ENCODE results near the gene GNB1. TPM values are rescaled to one million over a fixed set of nuclear protein-coding genes. Genes with fewer than 3 reads are reported as not detected.

Gene GNB1
- polyA plus RNA-seq, 1 of the 3 experiments (the other 2 are of a cell fraction), result 355 TPM

DNA sequence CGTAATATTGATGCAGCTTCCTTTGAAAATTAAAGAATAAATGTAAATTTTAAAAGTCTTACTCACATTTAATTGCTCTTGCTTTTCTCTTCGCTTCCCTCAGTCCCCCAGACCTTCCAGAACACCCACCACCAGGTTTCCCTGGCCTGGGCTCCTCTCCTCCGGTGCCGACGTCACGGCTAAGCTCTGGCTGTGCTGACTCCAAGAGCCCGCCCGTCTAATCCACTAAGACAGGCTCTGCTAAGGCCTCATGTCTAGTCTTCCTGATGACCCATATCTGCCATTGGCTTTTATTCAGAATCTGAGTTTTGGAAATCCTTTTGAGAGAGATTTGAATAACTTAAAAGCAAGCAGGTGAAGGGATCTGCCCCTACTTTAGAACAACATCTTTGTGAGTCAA lies 58.7 kb downstream of the GNB1 start:
- DNase-seq, result peak; percentile 54
- no peaks in the 10 kb centered on the region for H3K9me3 ChIP-seq
- peaks cover 5 to 21% of the 10 kb centered on the region in 2 experiments; a peak in 3 of 4 replicates for H3K4me1 ChIP-seq (ENCODE audit: control insufficient read depth in 1 of 2, insufficient read depth in 2 of 2, low read depth in 1 of 2, low read length in 1 of 2)
- CTCF ChIA-PET, result interaction anchor here (0.6 to 1.9 kb wide), 4 partner anchors 13 to 74 kb away, joined by 3 to 6 read pairs (median 4); no protein-coding TSS in a partner anchor
- no peaks in the 10 kb centered on the region for H3K27me3 ChIP-seq (ENCODE audit: insufficient read depth)
- peaks cover 3 to 50% of the 10 kb centered on the region in 2 experiments for H3K36me3 ChIP-seq (replicated peaks in 1 of 2; ENCODE audit: control insufficient read depth in 1 of 2, insufficient read depth in 2 of 2, low read length in 1 of 2)
- peaks cover 100% of the 10 kb centered on the region for H3K79me2 ChIP-seq (ENCODE audit: insufficient read depth)
- H2AFZ ChIP-seq (ENCODE audit: low read depth), result no peak overlapping the region
- no peak overlapping the region for H3K4me2 ChIP-seq
- TF ChIP-seq FOXJ3 (CRISPR knock-in tag; IDR thresholded peaks at IDR 0.05), result no peak
- no peak for TF ChIP-seq NRF1 (IDR thresholded peaks at IDR 0.05; ENCODE audit: low read depth, low read length)
- TF ChIP-seq GATA2 (CRISPR knock-in tag; IDR thresholded peaks at IDR 0.05), result no peak
- no peak for TF ChIP-seq FOXM1 (IDR thresholded peaks at IDR 0.05; ENCODE audit: low read depth)
- H4K20me1 ChIP-seq (ENCODE audit: insufficient read depth), result peaks cover 98% of the 10 kb centered on the region
- 92% methylated on average over 8 of the region's 8 CpGs for WGBS (ENCODE audit: low lambda C conversion rate)
- no peak overlapping the region for H3K4me3 ChIP-seq (ENCODE audit: low read depth in 2 of 2, low read length in 1 of 2)
- H3K9ac ChIP-seq, result no peak overlapping the region
- no peaks in the 10 kb centered on the region for H3K9me2 ChIP-seq
- H3F3A ChIP-seq (replicated peaks; ENCODE audit: insufficient read depth), result peaks cover 22% of the 10 kb centered on the region
- POLR2A ChIA-PET, result interaction anchor here (0.6 to 1.9 kb wide), 2 partner anchors 9 to 77 kb away, joined by 3 to 6 read pairs; no protein-coding TSS in a partner anchor
- peak overlapping the region; percentile 46 to 75 for H3K27ac ChIP-seq (ENCODE audit: low read depth in 2 of 2, low read length in 1 of 2)

- Histone ChIP-seq H3F3A (replicated peaks; ENCODE audit: insufficient read depth) (peaks cover 16% of the 10 kb centered on the region), H3K4me1 (ENCODE audit: control insufficient read depth in 1 of 2, insufficient read depth in 2 of 2, low read depth in 1 of 2, low read length in 1 of 2) (peaks cover 6 to 15% of the 10 kb centered on the region in 2 experiments; a peak in 2 of 4 replicates), H3K27ac (ENCODE audit: low read depth in 2 of 2, low read length in 1 of 2) (peak overlapping the region in 1 of 2 experiments; percentile 4; a peak in 1 of 4 replicates), H3K27me3 (ENCODE audit: insufficient read depth) (no peaks in the 10 kb centered on the region), H3K4me2 (no peak overlapping the region), H3K79me2 (ENCODE audit: insufficient read depth) (peaks cover 100% of the 10 kb centered on the region), H3K9ac (no peak overlapping the region), H3K36me3 (replicated peaks in 1 of 2; ENCODE audit: control insufficient read depth in 1 of 2, insufficient read depth in 2 of 2, low read length in 1 of 2) (peaks cover 18 to 33% of the 10 kb centered on the region in 2 experiments), H2AFZ (ENCODE audit: low read depth) (no peak overlapping the region), H3K9me2 (no peaks in the 10 kb centered on the region), H4K20me1 (ENCODE audit: insufficient read depth) (peaks cover 93% of the 10 kb centered on the region), H3K9me3 (no peaks in the 10 kb centered on the region), H3K4me3 (ENCODE audit: low read depth in 2 of 2, low read length in 1 of 2) (no peak overlapping the region)
- no peak for DNase-seq
- 77% methylated on average over 14 of the region's 14 CpGs for WGBS (ENCODE audit: low lambda C conversion rate)
- CTCF ChIA-PET, result interaction anchor here (0.8 to 2.6 kb wide), 4 partner anchors 14 to 82 kb away, joined by 3 to 12 read pairs (median 6); no protein-coding TSS in a partner anchor
- TF ChIP-seq FOXM1 (IDR thresholded peaks at IDR 0.05; ENCODE audit: low read depth), result no peak
- TF ChIP-seq NRF1 (IDR thresholded peaks at IDR 0.05; ENCODE audit: low read depth, low read length), result no peak
- TF ChIP-seq CTCF (IDR thresholded peaks at IDR 0.05), result no peak
- TF ChIP-seq JUND (IDR thresholded peaks at IDR 0.05), result no peak
- TF ChIP-seq FOXJ3 (CRISPR knock-in tag; IDR thresholded peaks at IDR 0.05), result no peak
- POLR2A ChIA-PET, result interaction anchor here (0.6 kb wide), 1 partner anchor 41 kb away, joined by 4 read pairs; no protein-coding TSS in a partner anchor
Observed at GRCh38 chr1:1827089-1827848, 63.6 kb downstream of the GNB1 start.
